H1 (cell line): ENCODE results near the gene NUMB. TPM values are rescaled to one million over a fixed set of nuclear protein-coding genes. Genes with fewer than 3 reads are reported as not detected.

Experiments
- CTCF ChIA-PET: fragments of 300-600 bp; sonication (Branson Sonifier 250); formaldehyde crosslinking; loops from one replicate; lab custom pipeline; 2021; ENCODE audit not compliant: partially characterized antibody; lab: Charles Lee
- POLR2A ChIA-PET: fragments of 300-600 bp; sonication (Branson Sonifier 250); formaldehyde crosslinking; loops from one replicate; lab custom pipeline; 2021; ENCODE audit warnings: inconsistent platforms; ENCODE audit not compliant: partially characterized antibody; lab: Charles Lee
- DNase-seq, 2 experiments: peaks; one replicate each; pipeline versions ENCODE4 v3.0.0 to v3.0.0-alpha.2; 2010 to 2022; ENCODE audit warnings: low spot score in 2 of 2, low read depth in 1 of 2, mixed read lengths in 1 of 2
- FAIRE-seq: peaks from 2 replicates; lab custom pipeline; 2011; peaks lifted over from hg19 to GRCh38; lab: Jason Lieb, UNC
- H2AFZ ChIP-seq: 2 replicates; pipeline ENCODE4 v1.8.1; 2012; ENCODE audit warnings: low read length, inconsistent platforms
- H2AK5ac ChIP-seq: 2 replicates; pipeline ENCODE4 v1.6.1; 2013; ENCODE audit warnings: low read depth, low read length
- H2BK120ac ChIP-seq: replicated peaks from 2 replicates; pipeline ENCODE3; 2013; ENCODE audit warnings: low read depth, low read length, inconsistent platforms
- H2BK12ac ChIP-seq: 2 replicates; pipeline ENCODE4 v1.6.1; 2013; ENCODE audit warnings: low read depth, low read length
- H2BK15ac ChIP-seq: 2 replicates; pipeline ENCODE4 v1.6.1; 2013; ENCODE audit warnings: low read length
- H2BK20ac ChIP-seq: 2 replicates; pipeline ENCODE4 v1.6.1; 2013; ENCODE audit warnings: low read length
- H2BK5ac ChIP-seq: 2 replicates; pipeline ENCODE4 v1.6.1; 2013; ENCODE audit warnings: low read depth, low read length
- H3K14ac ChIP-seq: 2 replicates; pipeline ENCODE4 v1.6.1; 2013; ENCODE audit warnings: inconsistent platforms; ENCODE audit not compliant: insufficient read length
- H3K18ac ChIP-seq: 2 replicates; pipeline ENCODE4 v1.6.1; 2013; ENCODE audit warnings: low read length; ENCODE audit errors: extremely low read depth
- H3K23ac ChIP-seq: 2 replicates; pipeline ENCODE4 v1.6.1; 2013; ENCODE audit warnings: inconsistent platforms; ENCODE audit not compliant: insufficient read length
- H3K23me2 ChIP-seq: 2 replicates; pipeline ENCODE4 v1.6.1; 2013; ENCODE audit warnings: low read depth, low read length
- H3K27ac ChIP-seq: 2 replicates; pipeline ENCODE4 v1.6.1; 2011; ENCODE audit warnings: low read depth, low read length, inconsistent platforms
- H3K27me3 ChIP-seq, 4 experiments: replicated peaks in 1 of 4; 1 replicate in 1 of 4; 2 replicates in 3 of 4; pipeline versions ENCODE4 v1.6.1 to v1.8.1; 2011 to 2013; ENCODE audit warnings: low read length in 3 of 4, mild to moderate bottlenecking in 3 of 4, inconsistent platforms in 2 of 4, mixed read lengths in 2 of 4, moderate library complexity in 1 of 4; ENCODE audit not compliant: control insufficient read depth in 3 of 4, insufficient read depth in 3 of 4; ENCODE audit errors: extremely low read depth in 1 of 4
- H3K36me3 ChIP-seq, 4 experiments: 2 replicates each; pipeline versions ENCODE4 v1.6.1 to v1.8.1; 2011 to 2013; ENCODE audit warnings: mild to moderate bottlenecking in 4 of 4, low read length in 3 of 4, moderate library complexity in 2 of 4, control low read depth in 1 of 4, inconsistent platforms in 1 of 4; ENCODE audit not compliant: insufficient read depth in 4 of 4, control insufficient read depth in 2 of 4
- H3K4ac ChIP-seq: replicated peaks from 2 replicates; pipeline ENCODE3; 2013; ENCODE audit warnings: low read length, low read depth, mixed read lengths, inconsistent platforms; ENCODE audit not compliant: insufficient read length
- H3K4me1 ChIP-seq, 4 experiments: replicated peaks in 1 of 4; 1 replicate in 1 of 4; 2 replicates in 3 of 4; pipeline versions ENCODE4 v1.6.1 to v1.8.1; 2011 to 2013; ENCODE audit warnings: low read length in 3 of 4, inconsistent platforms in 2 of 4, mixed read lengths in 1 of 4; ENCODE audit not compliant: insufficient read depth in 4 of 4, control insufficient read depth in 3 of 4
- H3K4me2 ChIP-seq, 2 experiments: 2 replicates each; pipeline versions ENCODE4 v1.6.1 to v1.8.1; 2011 to 2013; ENCODE audit warnings: low read depth in 2 of 2, low read length in 2 of 2, control low read depth in 1 of 2, inconsistent platforms in 1 of 2, mild to moderate bottlenecking in 1 of 2; ENCODE audit not compliant: insufficient read depth in 1 of 2
- H3K4me3 ChIP-seq, 4 experiments: fragments of 200-600, 300-600 bp in 1 of 4; sonication (generic), shearing (Covaris generic), sonication (Bioruptor Twin) in 1 of 4; 2 replicates each; pipeline versions ENCODE4 v1.5.1 to v1.8.1; 2011 to 2016; ENCODE audit warnings: low read length in 4 of 4, low read depth in 3 of 4, control low read depth in 2 of 4, inconsistent platforms in 2 of 4, mild to moderate bottlenecking in 2 of 4, mixed read lengths in 1 of 4, moderate library complexity in 1 of 4; ENCODE audit not compliant: insufficient read depth in 2 of 4; ENCODE audit errors: extremely low read depth in 1 of 4
- H3K56ac ChIP-seq: replicated peaks from 2 replicates; pipeline ENCODE3; 2013; ENCODE audit warnings: low read depth, mild to moderate bottlenecking, mixed read lengths, low read length, inconsistent platforms; ENCODE audit not compliant: insufficient read length
- H3K79me1 ChIP-seq: 2 replicates; pipeline ENCODE4 v1.6.1; 2013; ENCODE audit warnings: low read depth, low read length, control low read depth
- H3K79me2 ChIP-seq, 2 experiments: 2 replicates each; pipeline versions ENCODE4 v1.6.1 to v1.8.1; 2012 to 2013; ENCODE audit warnings: low read length in 2 of 2, mild to moderate bottlenecking in 2 of 2, inconsistent platforms in 1 of 2; ENCODE audit not compliant: insufficient read depth in 2 of 2, control insufficient read depth in 1 of 2
- H3K9ac ChIP-seq, 4 experiments: replicated peaks in 1 of 4; 1 replicate in 1 of 4; 2 replicates in 3 of 4; pipeline versions ENCODE4 v1.6.1 to v1.8.1; 2011 to 2013; ENCODE audit warnings: low read depth in 3 of 4, low read length in 3 of 4, control low read depth in 2 of 4, mild to moderate bottlenecking in 2 of 4, moderate library complexity in 2 of 4, inconsistent platforms in 1 of 4; ENCODE audit errors: extremely low read depth in 1 of 4
- H3K9me3 ChIP-seq, 2 experiments: 2 replicates each; pipeline versions ENCODE4 v1.6.1 to v1.8.1; 2012 to 2013; ENCODE audit warnings: mild to moderate bottlenecking in 2 of 2, moderate library complexity in 2 of 2, control low read depth in 1 of 2, inconsistent platforms in 1 of 2, low read depth in 1 of 2, low read length in 1 of 2, mixed read lengths in 1 of 2; ENCODE audit not compliant: insufficient read depth in 2 of 2
- H4K20me1 ChIP-seq, 2 experiments: replicated peaks in 1 of 2; 2 replicates each; pipeline versions ENCODE3 to v1.8.1; 2011 to 2013; ENCODE audit warnings: inconsistent platforms in 2 of 2, low read length in 2 of 2, mild to moderate bottlenecking in 1 of 2; ENCODE audit not compliant: insufficient read depth in 2 of 2, control insufficient read depth in 1 of 2
- H4K5ac ChIP-seq: 2 replicates; pipeline ENCODE4 v1.6.1; 2013; ENCODE audit warnings: low read length, low read depth, mixed read lengths, inconsistent platforms; ENCODE audit not compliant: insufficient read length
- H4K8ac ChIP-seq: 2 replicates; pipeline ENCODE4 v1.8.0; 2013; ENCODE audit warnings: mild to moderate bottlenecking, moderate library complexity, low read length, inconsistent platforms; ENCODE audit not compliant: insufficient read depth; ENCODE audit errors: extremely low read depth
- H4K91ac ChIP-seq: replicated peaks from 2 replicates; pipeline ENCODE3; 2013; ENCODE audit warnings: low read length, mixed read lengths, inconsistent platforms; ENCODE audit not compliant: insufficient read length
- ASH2L ChIP-seq: fragments of 200-600, 300-600 bp; sonication (generic); IDR thresholded peaks from one replicate; pipeline ENCODE4 v1.7.1; 2017; ENCODE audit warnings: low read length
- ATF2 ChIP-seq: IDR thresholded peaks from 2 replicates; pipeline ENCODE4 v1.6.1; 2012; ENCODE audit warnings: low read length, inconsistent platforms
- ATF3 ChIP-seq: IDR thresholded peaks from 2 replicates; pipeline ENCODE4 v1.6.1; 2011; ENCODE audit warnings: low read depth, mild to moderate bottlenecking, low read length; ENCODE audit not compliant: insufficient read depth
- BRCA1 ChIP-seq: IDR thresholded peaks from 2 replicates; pipeline ENCODE4 v1.6.1; 2012; ENCODE audit warnings: low read depth, low read length, improper control_type of control experiment
- CEBPB ChIP-seq: IDR thresholded peaks from 2 replicates; pipeline ENCODE4 v1.6.1; 2012; ENCODE audit warnings: low read depth, low read length
- HDAC6 ChIP-seq: IDR thresholded peaks from one replicate; pipeline ENCODE4 v1.7.1; 2012; ENCODE audit warnings: low read depth, mild to moderate bottlenecking, inconsistent platforms, low read length, moderate library complexity
- JUND ChIP-seq: IDR thresholded peaks from 2 replicates; pipeline ENCODE4 v1.6.1; 2011; ENCODE audit warnings: mild to moderate bottlenecking, improper control_type of control experiment, low read length
- MAFK ChIP-seq: IDR thresholded peaks from 2 replicates; pipeline ENCODE4 v1.6.1; 2012; ENCODE audit warnings: low read depth, mild to moderate bottlenecking, improper control_type of control experiment, low read length
- POLR2AphosphoS5 ChIP-seq: IDR thresholded peaks from 2 replicates; pipeline ENCODE4 v1.6.1; 2011; ENCODE audit warnings: low read depth, low read length
- TAF1 ChIP-seq: IDR thresholded peaks from 2 replicates; pipeline ENCODE4 v1.6.1; 2011; ENCODE audit warnings: mild to moderate bottlenecking, low read depth, low read length
- TAF7 ChIP-seq: optimal IDR thresholded peaks from 2 replicates; pipeline ENCODE3; 2011; ENCODE audit warnings: low read depth, mild to moderate bottlenecking, inconsistent platforms, low read length, moderate library complexity, borderline replicate concordance
- TEAD4 ChIP-seq: IDR thresholded peaks from 2 replicates; pipeline ENCODE4 v1.6.1; 2012; ENCODE audit warnings: low read depth, low read length, inconsistent platforms, mixed read lengths
- WGBS, 2 experiments: shearing (Covaris generic) in 1 of 2; methylation state at CpG; one replicate each; pipeline versions ENCODE4 v1.1.6 to v1.1.7; 2013 to 2015; ENCODE audit warnings: low lambda C conversion rate in 2 of 2, mixed read lengths in 2 of 2, inconsistent platforms in 1 of 2, low coverage in 1 of 2, missing lambda C conversion rate in 1 of 2; ENCODE audit not compliant: insufficient replicate concordance in 2 of 2, insufficient coverage in 1 of 2, insufficient read length in 1 of 2; ENCODE audit errors: extremely low coverage in 1 of 2, missing lambda C conversion rate in 1 of 2; 5-methylcytosine and 5-hydroxymethylcytosine counted together
- polyA plus RNA-seq, 7 experiments: library from polyadenylated mRNA; depleted of rRNA in 3 of 7; stranded (reverse) in 5 of 7; unstranded in 2 of 7; fragments of >200 nt in 5 of 7; fragments of 200-250 nt in 2 of 7; gene quantifications; 1 replicate in 5 of 7; 2 replicates in 1 of 7; 4 replicates in 1 of 7; pipeline versions ENCODE4 v1.2.1 to v1.2.3, GENCODE V29; 2011 to 2013; ENCODE audit warnings: missing spikeins in 2 of 7, mixed read lengths in 2 of 7
- total RNA-seq: library from RNA; stranded (reverse); fragmentation: NEBNext Ultra II Directional; extraction: Animal tissue kit (Norgen Biotek cat#: 25700); gene quantifications from 2 replicates; pipeline ENCODE4 v1.2.1, GENCODE V29; 2021
- TF ChIP-seq, protein P1 (sequence below): IDR thresholded peaks from 2 replicates; pipeline ENCODE4 v1.6.1; 2012; ENCODE audit warnings: inconsistent platforms

Gene NUMB
- total and polyA plus RNA-seq, 2 of the 8 experiments (the other 6 are each of a cell fraction or from before 2014, with no cell fraction given): 54.3 to 78.1 TPM

DNA sequence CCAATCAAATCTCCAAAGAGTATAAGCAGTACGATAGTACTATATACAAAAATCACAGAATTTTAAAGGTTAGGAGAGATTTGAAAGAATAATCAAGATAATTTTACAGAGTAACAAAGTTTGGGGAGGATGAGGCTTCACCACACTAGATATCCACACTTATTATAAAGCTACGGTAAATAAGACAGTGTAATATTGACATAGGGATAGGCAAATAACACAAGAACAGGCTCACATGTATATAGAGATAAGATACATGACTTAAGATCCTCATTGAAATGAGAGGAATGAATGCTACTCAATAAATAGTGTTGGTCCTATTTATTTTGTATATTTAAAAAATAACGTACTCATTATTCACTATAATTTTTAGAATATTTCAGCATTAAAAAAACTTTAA lies 26.2 kb downstream of the NUMB start:
- 95% methylated on average over 3 of the region's 3 CpGs; no CpG with 5 or more reads in 1 of the 2 experiments for whole genome bisulfite sequencing, 2 experiments
- no peak overlapping the region for H2BK5ac ChIP-seq
- H4K20me1 ChIP-seq: peaks cover 1 to 2% of the 10 kb centered on the region in 2 experiments
- H2BK20ac ChIP-seq: no peak overlapping the region
- FAIRE-seq: no peak
- H3K27ac ChIP-seq: no peak overlapping the region
- no peak overlapping the region for H3K56ac ChIP-seq
- H3K9ac ChIP-seq: no peak overlapping the region
- H3K4me2 ChIP-seq: no peak overlapping the region
- H3K4ac ChIP-seq: no peak overlapping the region
- no peak overlapping the region for H2BK12ac ChIP-seq
- no peak overlapping the region for H2BK120ac ChIP-seq
- H3K23ac ChIP-seq: no peak overlapping the region
- H2BK15ac ChIP-seq: no peak overlapping the region
- no peak overlapping the region for H4K8ac ChIP-seq
- DNase-seq: no peak
- no peak overlapping the region for H3K14ac ChIP-seq
- H4K91ac ChIP-seq: no peak overlapping the region
- no peak overlapping the region for H4K5ac ChIP-seq
- H2AK5ac ChIP-seq: no peak overlapping the region
- POLR2A ChIA-PET: interaction anchor here (0.6 kb wide), 1 partner anchor 493 kb away, joined by 3 read pairs; no protein-coding TSS in a partner anchor
- no peaks in the 10 kb centered on the region for H3K4me1 ChIP-seq
- no peak overlapping the region for H3K4me3 ChIP-seq
- CTCF ChIA-PET: interaction anchor here (0.9 kb wide), 1 partner anchor 30 kb away, joined by 3 read pairs; no protein-coding TSS in a partner anchor
- no peak overlapping the region for H3K18ac ChIP-seq
- H3K9me3 ChIP-seq: no peaks in the 10 kb centered on the region
- no peaks in the 10 kb centered on the region for H3K36me3 ChIP-seq
- H3K79me1 ChIP-seq: no peaks in the 10 kb centered on the region
- H3K79me2 ChIP-seq: peaks cover 0 to 59% of the 10 kb centered on the region in 2 experiments; a peak in 2 of 4 replicates
- H3K23me2 ChIP-seq: no peaks in the 10 kb centered on the region
- H2AFZ ChIP-seq: no peak overlapping the region
- no peaks in the 10 kb centered on the region for H3K27me3 ChIP-seq
- TF ChIP-seq ATF2 (no peak), TEAD4 (no peak), CEBPB (no peak), ATF3 (no peak), HDAC6 (no peak), JUND (no peak), MAFK (no peak), BRCA1 (no peak), TAF1 (no peak), ASH2L (no peak), POLR2AphosphoS5 (no peak), TAF7 (no peak)
- TF ChIP-seq, protein P1, sequence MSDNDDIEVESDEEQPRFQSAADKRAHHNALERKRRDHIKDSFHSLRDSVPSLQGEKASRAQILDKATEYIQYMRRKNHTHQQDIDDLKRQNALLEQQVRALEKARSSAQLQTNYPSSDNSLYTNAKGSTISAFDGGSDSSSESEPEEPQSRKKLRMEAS: no peak
